Thyroid gland (tissue), 4 donors: Measurements from ENCODE around the gene ODAD2.

Source experiments
- POLR2A ChIP-seq, 2 donors: fragments of 450-650 bp; IDR thresholded peaks; one replicate each; pipeline ENCODE4 v1.6.1; 2017; ENCODE audit warnings: antibody characterized with exemption in 2 of 2, mild to moderate bottlenecking in 2 of 2, moderate library complexity in 1 of 2
- TF ChIP-seq, protein P1 (sequence below), 6 experiments: fragments of 200-600 bp in 3 of 6; fragments of 450-650 bp in 3 of 6; sonication (generic) in 3 of 6; IDR thresholded peaks; one replicate each; pipeline ENCODE4 v1.5.1; 2016 to 2019; ENCODE audit warnings: antibody characterized with exemption in 6 of 6, mild to moderate bottlenecking in 2 of 6, inconsistent platforms in 1 of 6, moderate library complexity in 1 of 6

DNA sequence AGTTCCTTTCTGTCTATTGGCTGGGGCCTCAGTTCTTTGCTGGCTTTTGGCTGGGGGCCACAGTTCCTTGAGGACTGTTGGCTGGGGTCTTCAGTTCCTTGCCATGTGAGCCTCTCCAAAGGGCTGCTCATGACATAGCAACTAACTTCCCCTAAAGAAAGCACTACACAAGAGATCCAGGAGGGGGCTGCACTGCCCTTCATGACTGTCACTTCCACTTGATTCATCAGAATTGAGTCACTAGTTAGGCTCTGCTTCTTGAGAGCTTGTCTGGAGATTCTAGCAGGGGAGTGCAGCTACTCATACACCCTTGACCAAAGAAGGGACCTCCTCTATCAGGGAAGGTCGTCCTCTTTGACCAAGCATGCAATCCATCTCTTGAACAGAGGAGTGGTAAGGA is 215.2 kb downstream of the ODAD2 start:
- TF ChIP-seq, protein P1, sequence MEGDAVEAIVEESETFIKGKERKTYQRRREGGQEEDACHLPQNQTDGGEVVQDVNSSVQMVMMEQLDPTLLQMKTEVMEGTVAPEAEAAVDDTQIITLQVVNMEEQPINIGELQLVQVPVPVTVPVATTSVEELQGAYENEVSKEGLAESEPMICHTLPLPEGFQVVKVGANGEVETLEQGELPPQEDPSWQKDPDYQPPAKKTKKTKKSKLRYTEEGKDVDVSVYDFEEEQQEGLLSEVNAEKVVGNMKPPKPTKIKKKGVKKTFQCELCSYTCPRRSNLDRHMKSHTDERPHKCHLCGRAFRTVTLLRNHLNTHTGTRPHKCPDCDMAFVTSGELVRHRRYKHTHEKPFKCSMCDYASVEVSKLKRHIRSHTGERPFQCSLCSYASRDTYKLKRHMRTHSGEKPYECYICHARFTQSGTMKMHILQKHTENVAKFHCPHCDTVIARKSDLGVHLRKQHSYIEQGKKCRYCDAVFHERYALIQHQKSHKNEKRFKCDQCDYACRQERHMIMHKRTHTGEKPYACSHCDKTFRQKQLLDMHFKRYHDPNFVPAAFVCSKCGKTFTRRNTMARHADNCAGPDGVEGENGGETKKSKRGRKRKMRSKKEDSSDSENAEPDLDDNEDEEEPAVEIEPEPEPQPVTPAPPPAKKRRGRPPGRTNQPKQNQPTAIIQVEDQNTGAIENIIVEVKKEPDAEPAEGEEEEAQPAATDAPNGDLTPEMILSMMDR (IDR thresholded peaks at IDR 0.05), result peak in 4 of 6 experiments; percentile 29 to 41 (median 37)
- no peak for TF ChIP-seq POLR2A (IDR thresholded peaks at IDR 0.05)
